GM19455 (cell line): Measurements from ENCODE around the gene CFAP52.
"Not testable (repeated sequence)": the region's sequence is repeated elsewhere in the genome, so short reads cannot be mapped to it uniquely, and the experiment has no call there.

Experiments
- ATAC-seq: cut with Tn5 transposase; IDR thresholded peaks from one replicate; pipeline ENCODE4 v1.9.1; 2021; ENCODE audit not compliant: unreplicated experiment

Gene CFAP52

DNA sequence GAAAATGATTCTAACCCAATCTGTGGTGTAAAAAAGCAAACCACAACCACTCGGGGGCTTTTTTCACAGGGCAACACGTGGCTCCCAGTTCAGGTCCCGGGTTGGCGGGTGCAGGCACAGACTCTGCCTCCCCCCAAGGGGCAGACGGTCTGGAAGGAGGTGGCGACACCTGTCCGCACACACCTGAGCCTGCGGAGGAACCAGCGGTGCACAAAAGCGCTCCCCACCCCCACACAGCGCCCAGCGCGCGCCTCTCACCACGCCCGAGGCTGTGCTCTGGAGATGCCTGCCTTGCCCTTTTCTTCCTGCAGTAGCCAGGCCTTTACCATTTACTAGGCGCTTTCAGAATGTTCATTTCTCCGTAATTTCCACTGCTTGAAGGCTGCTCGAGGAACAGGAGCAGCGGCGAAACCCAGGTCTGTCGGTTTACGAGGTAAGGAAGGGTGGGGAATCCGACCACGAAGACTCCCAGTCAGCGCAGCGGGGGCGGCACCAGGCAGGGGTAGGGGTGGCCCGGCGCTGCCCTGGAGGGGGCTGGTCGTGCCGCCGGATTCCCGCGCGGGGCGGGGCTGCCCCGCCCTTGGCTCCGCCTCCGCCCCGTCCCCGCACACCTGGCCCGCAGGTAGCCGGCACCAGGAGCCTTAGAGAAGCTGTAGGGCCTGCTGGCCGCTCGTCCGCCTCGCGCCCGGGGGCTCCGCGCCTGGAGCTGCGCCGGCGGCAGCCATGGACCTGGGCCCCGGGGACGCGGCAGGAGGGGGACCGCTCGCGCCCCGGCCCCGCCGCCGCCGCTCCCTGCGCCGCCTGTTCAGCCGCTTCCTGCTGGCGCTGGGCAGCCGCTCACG is 68.7 kb downstream of the CFAP52 start, which contains the start of gene USP43:
TSS of gene USP43 (plus strand) at position 608 of the 842 bp plus-strand sequence. CDS start at position 724, 116 bp downstream.
- no peak for ATAC-seq

DNA sequence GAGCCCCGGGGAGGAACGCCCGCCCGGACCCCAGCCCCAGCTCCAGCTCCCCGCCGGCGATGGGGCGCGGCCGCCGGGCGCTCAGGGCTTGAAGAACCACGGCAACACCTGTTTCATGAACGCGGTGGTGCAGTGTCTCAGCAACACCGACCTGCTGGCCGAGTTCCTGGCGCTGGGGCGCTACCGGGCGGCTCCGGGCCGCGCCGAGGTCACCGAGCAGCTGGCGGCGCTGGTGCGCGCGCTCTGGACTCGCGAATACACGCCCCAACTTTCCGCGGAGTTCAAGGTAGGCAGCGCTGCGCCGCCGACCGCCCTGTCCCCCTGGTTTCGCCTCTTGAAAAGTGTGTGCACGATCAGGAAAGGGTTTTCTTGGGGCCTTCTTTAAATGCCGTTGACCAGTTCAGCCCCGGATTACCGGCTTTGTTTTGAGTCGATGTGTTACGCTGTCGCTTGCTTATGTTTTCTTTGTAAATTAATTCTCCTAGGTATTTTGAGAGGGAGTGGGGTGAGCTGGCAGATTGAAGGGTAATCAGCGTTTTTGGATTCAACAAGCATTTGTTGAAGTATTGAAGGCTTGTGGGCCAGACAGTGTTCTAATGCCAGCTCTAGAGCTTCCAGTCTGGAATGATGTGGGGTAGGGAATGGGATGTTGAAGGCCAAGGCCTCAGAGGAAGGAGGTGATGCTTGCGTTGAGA is 69.6 kb downstream of the CFAP52 start:
- no peak for ATAC-seq

DNA sequence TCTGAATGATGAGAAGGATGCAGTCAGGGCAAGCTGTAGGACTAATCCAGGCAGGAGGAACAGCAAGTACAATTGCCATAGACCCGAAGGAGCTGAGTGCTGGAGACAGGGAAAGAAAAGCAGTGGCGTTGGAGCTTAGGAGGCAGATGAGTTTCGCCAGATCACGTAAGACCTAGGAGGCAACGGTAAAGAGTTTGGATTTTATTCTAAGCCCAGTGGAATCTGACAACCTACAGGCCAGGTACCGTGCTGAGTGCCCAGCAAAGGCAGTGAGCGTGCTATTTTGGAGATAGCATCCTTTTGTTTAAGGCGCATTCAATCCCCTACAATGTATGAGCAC is 70.1 kb downstream of the CFAP52 start:
- ATAC-seq, result no peak

DNA sequence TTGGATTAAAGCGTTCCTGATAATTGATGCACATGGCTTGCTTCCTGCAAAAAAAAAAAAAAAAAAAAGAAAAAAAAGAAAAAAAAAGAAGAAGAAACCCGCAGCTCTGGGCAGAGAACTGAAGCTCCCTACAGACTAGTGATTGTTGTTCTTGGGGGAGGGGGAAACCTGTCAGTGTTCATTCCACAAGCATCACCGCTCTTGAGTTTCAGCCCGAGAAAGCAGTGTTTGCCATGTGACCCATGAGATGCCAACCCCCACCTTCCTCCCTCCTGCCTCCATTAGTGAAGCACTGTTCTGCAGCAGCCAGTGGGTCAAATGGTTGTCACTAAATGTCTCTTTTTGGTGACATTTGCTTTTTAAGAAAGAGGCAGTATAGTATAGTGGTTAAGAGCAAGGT is 70.6 kb downstream of the CFAP52 start:
- no peak for ATAC-seq

DNA sequence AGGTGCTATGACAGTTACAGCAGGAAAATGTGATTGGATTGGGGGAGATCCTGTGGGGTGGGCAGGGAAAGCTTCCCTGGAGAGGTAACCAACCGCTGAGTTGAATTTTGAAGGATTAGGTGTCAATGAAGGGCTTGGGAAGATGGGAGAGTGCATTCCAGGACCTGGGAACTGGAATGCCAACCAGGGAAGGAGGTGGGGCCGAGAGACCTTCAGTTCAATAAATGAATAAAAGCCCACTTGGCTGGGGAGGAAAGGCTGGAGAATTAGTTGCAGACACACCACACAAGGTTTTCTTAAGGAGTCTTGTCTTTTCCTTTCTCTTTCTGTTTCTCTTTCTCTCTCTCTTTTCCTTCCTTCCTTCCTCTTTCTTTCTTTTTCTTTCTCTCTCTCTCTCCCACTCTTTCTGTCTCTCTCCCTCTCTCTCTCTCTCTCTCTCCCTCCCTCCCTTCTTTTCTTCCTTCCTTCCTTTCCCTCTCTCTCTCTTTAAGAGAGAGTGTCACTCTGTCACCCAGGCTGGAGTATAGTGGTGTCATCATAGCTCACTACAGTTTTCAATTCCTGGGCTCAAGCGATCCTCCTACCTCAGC is 72.2 kb downstream of the CFAP52 start:
- no peak for ATAC-seq

DNA sequence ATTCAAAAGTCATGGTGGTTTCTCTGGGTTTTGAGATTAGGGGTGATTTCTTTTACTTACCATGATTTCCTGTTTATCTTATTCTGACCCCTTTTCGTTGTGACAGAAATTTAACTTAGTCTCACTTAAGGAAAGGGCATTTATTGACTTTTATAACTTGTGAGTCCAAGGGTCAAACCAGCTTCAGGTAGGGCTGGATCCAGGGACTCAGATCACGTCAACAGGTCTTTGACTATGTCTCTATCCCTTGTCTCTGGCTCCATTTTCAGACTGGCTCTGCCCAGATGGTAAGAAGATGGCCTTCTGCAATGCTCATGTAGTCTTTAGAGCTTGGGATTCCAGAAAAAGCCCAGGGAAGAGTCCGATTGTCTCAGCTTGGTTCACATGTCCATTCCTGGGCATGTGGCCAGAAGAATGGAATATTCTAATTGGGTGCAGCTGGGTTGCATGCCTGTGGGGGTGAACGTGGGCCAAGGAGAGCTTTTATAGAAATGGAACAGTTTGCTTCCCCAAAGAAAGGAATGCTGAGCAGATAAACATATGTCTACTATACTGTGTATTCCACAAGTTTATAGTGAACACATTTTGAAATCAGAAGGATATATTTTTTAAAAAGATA is 82.3 kb downstream of the CFAP52 start:
- ATAC-seq, result no peak

DNA sequence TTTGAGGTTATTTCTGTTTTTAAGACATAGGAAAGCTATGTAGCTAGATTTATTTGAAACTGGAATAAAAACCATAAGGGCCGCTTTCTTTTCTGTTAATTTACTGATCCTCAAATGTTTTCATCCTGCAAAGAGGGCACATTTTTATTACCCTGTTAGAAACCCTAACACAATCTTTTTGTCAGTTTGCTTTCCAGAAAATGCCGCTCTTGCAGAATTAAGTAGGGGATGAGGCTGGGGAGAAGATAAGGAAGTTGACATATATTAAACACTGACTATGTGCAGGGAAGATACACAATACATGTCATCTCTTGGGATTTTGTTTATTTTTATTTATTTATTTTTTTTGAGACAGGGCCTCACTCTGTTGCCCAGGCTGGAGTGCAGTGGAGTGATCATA is 84.6 kb downstream of the CFAP52 start:
- ATAC-seq, result no peak

DNA sequence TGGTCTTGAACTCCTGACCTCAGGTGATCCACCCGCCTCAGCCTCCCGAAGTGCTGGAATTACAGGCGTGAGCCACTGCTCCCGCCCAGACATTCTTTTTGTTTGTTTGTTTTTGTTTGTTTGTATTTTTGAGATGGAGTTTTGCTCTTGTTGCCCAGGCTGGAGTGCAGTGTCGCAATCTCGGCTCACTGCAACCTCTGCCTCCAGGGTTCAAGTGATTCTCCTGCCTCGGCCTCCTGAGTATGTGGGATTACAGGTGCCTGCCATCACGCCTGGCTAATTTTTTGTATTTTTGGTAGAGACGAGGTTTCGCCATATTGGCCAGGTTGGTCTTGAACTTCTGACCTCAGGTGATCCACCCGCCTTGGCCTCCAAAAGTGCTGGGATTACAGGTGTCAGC is 87.1 kb downstream of the CFAP52 start:
- ATAC-seq, result not testable (repeated sequence)

DNA sequence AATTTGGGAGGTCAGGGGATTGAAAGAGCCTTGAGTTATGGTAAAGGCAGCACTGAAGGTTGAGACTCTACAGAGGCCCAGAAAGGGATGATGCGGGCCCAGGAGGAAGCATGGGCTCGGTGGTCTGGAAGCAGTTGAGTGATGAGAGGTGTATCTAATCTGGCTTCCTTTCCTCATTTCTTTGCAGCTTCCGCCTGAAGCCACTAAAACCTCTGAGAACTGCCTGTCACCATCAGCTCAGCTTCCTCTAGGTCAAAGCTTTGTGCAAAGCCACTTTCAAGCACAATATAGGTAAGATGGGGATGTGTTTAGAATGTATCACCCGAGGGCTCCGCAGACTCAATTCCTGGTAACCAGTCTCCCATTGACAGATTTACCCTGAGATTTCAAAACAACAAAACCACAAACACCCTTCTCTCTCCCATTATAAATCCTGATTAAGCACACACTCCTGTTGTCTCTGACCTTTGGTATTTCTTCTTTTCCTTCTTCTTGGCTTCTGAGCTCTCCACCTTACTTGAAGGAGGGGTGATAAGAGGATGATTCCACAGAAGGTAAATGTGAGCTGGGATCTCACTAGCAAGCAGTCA is 90.1 kb downstream of the CFAP52 start:
- ATAC-seq, result no peak

DNA sequence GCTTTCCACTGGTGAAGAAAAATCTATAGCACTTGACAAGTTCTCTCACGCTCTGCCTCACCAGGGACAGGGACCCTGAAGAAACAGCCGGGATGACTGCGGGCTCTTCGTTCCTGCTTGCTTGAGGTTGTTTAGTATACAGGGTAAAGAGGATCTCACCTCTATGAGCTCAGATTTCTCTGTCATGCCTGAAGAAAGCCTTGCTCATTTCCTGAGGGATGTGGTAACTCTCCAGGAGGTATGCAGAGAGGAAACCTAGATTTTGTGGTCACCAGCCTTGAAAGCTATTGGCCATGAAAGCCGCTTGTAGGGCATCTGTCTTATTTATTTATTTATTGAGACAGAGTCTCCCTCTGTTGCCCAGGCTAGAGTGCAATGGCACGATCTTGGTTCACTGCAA is 92.1 kb downstream of the CFAP52 start:
- ATAC-seq, result no peak

DNA sequence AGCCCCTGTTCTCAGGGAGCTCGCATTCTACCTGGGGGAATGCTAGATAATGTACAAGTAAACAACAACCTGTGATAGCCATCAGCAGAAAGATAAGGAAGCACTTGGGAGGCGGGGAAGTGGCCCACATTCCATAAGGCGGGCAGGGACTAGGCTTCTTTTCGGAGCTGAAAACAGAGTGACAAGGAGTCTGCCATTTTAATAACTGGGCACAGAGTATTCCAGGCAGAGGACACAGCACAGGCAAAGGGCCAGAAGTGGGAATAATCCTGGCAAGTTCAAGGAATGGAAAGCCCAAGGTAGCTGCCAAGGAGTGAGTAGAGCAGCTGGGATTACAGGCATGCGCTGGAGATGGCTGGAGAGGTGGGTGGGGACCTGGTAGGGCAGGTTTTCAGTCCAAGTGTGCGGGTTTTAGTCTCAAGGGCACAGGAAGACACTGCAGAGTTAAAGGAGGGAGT is 93.1 kb downstream of the CFAP52 start:
- no peak for ATAC-seq

DNA sequence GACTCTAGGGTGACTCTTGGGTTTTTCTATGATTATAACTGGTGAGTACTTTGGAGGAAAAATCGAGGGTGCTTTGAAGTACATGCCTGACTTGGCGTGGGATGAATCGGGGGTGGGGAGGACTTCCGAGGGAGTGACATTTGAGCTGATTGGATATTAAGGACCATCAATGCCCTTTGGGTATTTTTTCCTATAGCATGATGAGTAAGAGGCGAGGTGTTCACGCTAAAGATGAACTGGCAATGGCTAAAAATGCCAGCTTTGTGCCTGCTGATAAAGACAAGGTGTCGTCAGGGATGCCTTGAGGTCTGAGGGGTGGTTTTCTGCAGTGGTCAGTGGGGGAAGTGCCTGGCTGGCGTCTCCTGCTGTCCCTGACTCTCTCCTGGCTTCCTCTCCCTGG is 94.2 kb downstream of the CFAP52 start:
- ATAC-seq, result no peak

DNA sequence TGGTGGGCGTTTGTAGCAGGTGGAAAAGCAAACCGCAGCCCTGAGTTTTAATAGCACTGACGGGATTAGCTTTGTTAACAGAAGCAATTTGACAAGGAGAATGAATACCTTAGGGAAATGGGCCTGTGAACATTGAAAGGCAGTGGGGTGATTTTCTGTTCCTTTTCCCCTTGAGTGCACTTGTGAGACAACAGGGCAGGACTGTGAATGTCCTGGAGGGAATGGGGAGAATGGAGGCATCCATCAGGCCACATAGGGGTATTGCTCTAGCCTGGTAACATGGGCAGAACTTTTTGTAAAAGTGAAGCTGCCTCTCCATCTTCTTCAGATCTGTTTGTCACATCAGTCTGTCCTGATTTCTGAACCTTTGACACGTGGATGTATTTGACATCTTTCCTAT is 95.1 kb downstream of the CFAP52 start:
- ATAC-seq, result no peak

DNA sequence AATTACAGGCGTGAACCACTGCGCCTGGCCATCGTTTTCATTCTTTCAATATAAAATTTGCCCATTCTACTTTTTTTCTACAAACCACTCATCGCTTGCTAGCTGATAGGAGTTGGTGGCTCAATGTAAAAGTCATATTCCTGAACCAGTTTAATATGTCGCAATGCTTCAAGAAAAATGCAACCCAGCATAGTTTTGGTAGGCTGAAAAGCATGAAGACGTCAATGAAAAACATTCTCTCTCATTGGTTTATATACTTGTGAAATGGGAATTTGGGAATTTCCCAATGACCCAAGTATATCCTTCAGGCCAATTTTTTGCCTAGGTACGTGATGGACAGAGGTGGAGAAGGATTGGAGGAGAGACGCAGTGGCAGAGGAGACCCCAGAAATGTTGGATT is 95.8 kb downstream of the CFAP52 start:
- no peak for ATAC-seq

DNA sequence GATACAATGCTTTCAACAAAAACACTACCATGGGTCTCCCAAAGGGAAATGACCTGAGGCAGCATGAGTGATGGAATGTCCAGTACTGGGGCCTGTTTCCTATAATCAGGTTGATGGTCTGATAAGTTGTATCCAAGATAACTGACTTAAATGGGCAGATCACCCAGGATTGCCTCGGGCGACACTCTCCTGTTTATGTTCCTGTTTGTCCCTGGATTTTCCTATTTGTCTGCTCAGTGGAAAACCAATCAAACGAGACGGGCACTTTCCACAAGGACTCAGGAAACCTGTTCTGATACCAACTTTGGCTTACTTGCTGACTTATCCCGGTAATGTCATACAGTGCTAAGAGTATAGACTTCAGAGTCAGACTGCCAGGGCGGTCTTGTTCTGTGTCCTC is 96.2 kb downstream of the CFAP52 start:
- no peak for ATAC-seq

DNA sequence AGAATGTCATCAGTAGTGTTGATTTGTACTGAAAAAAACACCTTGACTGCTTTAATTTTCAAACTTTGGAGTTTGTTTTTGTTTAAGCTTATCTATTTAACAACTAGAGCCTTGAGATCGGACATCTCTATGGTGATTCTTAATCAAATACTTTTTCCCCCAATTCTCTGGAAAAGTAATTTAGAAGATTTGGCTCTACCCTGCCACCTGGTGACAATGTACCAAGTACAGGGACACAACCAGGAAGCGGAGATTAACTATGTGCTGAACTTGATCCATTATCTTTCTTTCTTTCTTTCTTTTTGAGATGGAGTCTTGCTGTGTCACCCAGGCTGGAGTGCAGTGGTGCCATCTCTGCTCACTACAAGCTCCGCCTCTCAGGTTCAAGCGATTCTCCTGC is 99.6 kb downstream of the CFAP52 start:
- ATAC-seq, result no peak

DNA sequence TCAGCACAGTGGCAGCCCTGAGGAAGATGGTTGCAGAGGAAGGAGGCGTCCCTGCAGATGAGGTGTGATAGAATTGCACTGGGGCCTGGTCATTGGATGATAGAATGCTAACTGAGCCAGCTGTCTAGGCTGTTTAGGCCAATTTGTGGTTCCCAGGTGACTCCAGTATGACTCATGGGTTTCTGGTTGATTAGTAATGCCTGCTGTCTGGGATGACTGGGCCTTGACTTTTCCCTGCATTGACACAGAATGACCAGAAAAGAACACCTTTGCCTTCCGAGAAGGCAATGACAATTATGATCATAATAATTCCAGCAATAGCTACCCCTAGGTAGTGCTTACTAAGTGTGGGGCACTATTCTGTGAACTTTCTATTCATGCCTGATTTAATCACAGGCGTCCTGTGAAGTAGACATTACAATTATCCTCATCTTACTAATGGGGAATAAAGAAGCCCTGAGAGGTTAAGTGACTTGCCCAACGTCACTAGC is 100.4 kb downstream of the CFAP52 start:
- ATAC-seq, result no peak

DNA sequence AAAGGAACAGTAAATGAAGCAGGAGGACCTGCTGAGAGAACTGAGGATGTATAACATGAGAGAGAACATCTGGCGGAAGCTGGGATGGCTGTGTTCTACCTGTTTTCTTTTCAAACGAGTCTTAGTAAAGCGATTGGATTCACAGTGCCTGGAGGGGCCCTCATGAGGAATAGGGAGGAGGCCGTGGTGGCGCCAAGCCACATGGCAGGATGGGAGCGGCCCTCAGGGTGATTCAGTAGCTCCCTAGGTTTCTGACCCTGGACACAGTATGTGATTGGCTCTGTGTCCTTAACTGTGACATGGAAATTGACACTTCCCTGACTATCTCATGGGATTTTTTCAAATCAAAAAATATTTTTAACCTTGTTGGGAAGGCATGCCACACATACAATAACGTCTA is 101.0 kb downstream of the CFAP52 start:
- ATAC-seq, result no peak

DNA sequence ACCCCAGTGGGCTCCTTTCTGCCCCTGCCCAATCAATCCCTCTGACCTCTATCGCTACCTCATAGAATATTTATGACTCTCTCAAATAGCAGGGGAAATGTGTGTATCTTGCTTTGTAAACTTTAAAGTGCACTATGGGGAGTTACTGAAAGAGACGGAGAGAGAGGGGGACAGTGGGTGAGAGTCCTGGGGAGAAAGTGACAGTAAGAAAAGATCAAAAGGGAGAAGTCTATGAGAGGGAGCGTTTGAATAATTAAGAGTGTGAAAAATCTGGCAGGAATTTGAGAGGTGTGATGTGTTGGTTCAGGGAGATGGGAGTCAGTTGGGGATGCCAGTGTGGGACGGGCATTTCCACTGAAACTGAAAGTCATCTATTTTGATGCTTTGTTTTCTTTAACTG is 101.5 kb downstream of the CFAP52 start:
- ATAC-seq, result no peak

DNA sequence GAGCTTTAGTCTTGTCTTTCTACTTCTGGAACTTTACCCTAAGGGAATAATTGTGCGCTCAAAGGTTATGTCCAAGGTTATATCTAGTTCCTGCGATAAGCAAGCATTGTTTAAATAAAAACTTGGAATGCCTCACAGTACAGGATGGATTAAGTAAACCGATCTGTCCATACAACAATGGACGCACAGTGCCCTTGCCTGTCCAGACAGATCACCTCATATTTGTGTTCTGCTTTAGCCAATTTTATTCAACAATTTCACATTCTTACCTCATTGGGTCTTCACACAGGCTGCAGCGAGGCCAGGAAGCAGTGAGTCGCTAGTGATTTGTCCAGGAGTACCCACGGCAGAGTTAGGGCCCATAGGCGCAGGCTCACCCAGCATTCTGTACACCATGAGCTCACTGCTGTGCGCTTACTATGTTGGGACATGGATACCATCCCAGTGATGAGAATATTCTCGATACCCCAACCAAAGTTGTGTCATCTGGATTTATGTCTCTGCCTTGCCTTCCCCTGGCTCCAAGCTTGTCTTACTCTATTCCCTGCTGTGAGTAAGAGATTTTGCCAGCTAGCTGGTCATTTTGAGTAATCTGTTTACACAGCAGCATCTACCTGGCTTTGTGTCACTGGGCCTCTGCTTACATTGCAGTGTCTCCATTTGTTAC is 108.6 kb downstream of the CFAP52 start:
- no peak for ATAC-seq
